NCI-H446 treated with DMSO at 0.1 percent for 48 hours (cell line): ENCODE results near the gene LGALS1.

Experiments
- DNase-seq: peaks from one replicate; lab custom pipeline; 2025; lab: John Stamatoyannopoulos, UW

LGALS1 gene

GRCh38 chr22:37725551-37726240 is 50.3 kb downstream of the LGALS1 start:
- DNase-seq = no peak

- no peak for DNase-seq
These were observed 50.9 kb downstream of the LGALS1 start for GRCh38 chr22:37726241-37726887.

GRCh38 chr22:37728620-37729019 is 53.2 kb downstream of the LGALS1 start:
- no peak for DNase-seq
